HT1080 (cell line): ENCODE results near the gene FRMD1. TPM values are rescaled to one million over a fixed set of nuclear protein-coding genes. Genes with fewer than 3 reads are reported as not detected.

ENCODE experiments used
- DNase-seq: peaks from one replicate; pipeline ENCODE4 v3.0.0-alpha.2; 2015; ENCODE audit warnings: low read depth
- total RNA-seq: library from RNA; depleted of rRNA; stranded (reverse); fragments of >200 nt; shearing (Covaris generic); gene quantifications from 2 replicates; pipeline ENCODE4 v1.2.3, GENCODE V29; 2014

Gene FRMD1
- total RNA-seq, 1 experiment from 2014 or later, result not detected

GRCh38 chr6:168113226-168113625, 34.2 kb upstream of the FRMD1 start:
- no peak for DNase-seq

GRCh38 chr6:168111911-168112310, 32.9 kb upstream of the FRMD1 start:
- no peak for DNase-seq

DNA sequence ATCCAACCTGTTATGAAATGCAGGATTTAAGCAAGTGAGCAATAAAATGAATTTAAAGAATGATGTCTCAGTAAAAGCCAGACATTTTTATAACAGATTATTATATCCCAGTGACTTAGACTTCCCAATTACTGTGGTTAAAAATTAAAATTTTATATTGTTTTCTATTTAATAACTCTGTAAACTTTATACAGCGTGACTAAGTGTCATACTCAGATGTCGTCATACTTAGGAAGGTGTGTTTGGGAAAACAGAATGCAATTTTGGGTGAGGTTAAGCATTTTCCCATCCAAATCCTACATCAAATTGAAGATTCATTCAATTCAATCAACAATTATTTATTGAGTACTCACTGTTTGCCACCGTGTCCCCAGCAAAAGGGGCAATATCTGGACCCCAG, 31.4 kb upstream of the FRMD1 start:
- no peak for DNase-seq

DNA sequence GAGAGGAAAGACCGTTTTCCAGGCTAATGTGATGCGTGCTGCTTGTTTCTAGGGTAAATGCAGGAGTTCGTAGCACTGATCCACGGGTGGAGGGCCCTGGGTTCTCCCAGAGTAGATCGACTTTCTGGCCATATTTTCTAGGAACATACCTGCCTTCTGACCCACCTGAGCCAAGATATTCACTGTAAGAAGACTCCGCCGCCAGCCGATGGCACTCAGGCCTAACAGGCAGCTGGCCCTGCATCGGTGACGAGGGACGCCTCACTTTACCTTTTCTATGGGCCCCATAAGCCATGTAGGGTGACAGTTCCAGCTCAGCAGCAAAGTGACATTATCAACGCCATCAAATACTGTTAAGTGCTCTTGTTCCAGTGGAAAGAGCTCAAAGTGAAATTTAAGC, 30.2 kb upstream of the FRMD1 start:
- DNase-seq, result no peak

- DNase-seq, result no peak
Observed at GRCh38 chr6:168107191-168107983, 28.4 kb upstream of the FRMD1 start.

DNA sequence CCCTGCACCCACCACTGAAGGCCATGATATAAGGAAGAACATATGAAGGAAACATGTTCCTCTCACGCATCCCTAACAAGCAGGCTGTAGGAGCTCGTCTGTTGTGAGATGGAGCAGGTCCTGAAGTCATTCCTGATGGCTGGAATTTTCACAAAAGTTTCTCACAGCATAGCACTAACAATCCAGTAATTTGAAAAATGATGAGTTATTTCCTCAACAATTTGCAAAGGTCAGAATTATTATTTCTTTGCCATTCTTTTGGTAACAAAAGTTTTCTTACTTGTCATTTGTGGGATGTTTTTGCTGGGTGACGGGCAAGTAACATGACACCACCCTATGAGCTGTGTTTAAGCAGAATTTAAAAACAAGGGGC, 27.6 kb upstream of the FRMD1 start:
- DNase-seq, result no peak

GRCh38 chr6:168105813-168106632, 27.0 kb upstream of the FRMD1 start:
- DNase-seq, result no peak

- no peak for DNase-seq
Observed at GRCh38 chr6:168104636-168105035, 25.6 kb upstream of the FRMD1 start.

DNA sequence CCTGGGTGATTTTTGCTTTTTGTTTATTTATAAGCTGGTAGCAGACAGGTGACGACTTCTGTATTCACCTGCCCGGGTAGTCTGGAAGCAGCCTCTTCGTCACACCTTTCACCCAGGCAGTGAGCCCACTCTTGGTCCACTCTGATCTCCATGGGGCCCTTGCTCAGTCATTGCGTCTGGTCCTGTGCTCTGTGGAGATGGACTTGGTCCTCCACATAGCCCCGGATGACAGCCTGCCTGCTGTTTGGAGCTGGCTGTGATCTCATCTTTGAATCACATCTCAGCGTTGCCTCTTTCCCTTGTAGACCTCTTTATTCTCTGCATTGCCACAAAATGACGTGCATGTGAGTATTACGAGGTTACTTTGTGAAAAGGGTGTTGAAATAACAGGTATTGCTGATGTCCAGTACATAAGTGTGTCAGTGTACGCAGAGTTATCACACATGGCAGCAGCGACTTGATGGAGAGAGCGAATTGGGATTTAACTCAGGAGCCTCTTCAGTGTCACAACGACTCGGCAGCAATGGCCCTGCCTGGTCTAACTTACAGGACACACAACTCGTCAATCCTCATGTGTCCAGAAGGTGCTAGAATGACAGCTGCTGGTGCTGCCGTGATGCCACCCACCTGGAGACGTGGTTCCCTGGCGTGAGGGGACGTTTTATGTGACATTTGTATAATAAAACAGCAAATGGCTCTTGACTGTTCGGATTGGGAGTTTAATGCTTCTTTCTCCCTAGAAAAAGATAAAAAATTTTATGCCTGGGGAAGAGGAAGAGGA, 24.2 kb upstream of the FRMD1 start:
- no peak for DNase-seq

DNA sequence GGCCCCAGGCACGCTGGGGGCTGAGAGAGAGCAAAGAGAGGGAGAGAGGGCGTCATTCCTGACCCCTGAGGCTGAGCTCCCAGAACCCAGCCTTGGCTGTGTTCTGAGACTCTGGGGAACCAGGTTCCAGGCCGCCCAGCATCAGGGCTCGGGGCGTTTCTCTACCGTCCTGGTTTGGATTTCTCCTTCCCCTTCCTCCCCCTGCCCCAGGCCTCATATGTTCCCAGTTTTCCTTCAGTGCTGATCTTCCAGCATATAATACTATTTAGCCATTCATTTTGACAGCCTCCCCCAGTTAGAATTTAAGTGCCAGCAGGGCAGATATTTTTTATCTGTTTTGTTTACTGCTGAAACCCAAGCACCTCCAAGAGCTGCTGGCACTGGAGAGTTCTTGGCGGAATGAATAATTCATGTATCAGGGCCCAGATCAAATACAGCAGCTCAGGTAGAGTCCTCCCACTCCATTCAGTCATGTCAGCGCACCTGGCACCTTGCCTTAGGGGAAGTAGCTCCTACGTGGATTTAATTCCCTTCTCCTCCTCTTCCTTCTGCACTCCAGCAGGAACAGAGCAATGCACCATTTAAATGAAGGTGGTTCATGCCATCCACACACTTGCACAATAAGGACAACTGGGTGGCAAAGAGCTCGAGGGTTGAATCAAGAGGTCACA, 23.4 kb upstream of the FRMD1 start:
- no peak for DNase-seq

GRCh38 chr6:168101590-168102314, 22.7 kb upstream of the FRMD1 start:
- DNase-seq, result no peak

GRCh38 chr6:168100803-168101589, 22.0 kb upstream of the FRMD1 start:
- DNase-seq, result no peak

DNA sequence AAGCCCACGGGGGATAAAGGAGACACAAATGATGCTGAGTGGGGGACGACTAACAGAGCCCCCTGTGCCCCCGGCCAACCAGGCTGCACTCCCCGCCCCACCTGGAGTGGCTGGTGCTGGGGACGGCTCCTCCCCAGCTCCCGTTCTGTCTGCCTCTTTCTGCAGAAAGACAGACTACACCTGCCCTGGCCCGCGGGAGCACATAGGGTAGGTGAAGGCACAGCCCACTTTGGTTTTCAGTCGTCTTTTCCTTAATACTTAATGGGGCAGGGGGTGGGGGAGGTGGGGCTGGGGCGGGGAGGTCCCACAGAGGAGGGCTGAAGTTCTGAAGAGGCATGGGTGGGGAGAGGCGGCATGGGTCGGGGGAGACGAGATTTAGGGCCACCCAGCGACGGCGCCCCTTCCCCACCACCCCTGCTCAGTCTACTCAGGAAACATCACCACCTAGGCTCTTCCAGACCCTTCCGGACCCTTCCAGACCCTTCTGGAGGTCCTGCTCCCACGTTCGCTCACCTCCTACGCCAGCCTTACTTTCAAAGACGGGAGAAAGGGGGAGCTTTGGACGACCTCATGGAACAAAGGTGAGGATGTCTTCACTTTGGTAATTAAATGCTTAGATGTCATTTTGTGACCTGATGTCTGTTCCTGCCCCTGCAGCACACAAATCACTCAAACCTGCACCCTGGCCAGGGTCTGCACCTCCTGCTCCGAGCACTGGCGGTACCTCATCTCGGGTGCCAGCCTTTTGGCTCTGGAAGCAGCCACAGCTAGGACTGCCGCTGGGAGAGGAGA, 21.2 kb upstream of the FRMD1 start:
- no peak for DNase-seq

- no peak for DNase-seq
Observed at GRCh38 chr6:168099201-168100010, 20.4 kb upstream of the FRMD1 start.

GRCh38 chr6:168098431-168098861, 19.4 kb upstream of the FRMD1 start:
- no peak for DNase-seq

- DNase-seq, result no peak
Observed at GRCh38 chr6:168097621-168098430, 18.8 kb upstream of the FRMD1 start.

DNA sequence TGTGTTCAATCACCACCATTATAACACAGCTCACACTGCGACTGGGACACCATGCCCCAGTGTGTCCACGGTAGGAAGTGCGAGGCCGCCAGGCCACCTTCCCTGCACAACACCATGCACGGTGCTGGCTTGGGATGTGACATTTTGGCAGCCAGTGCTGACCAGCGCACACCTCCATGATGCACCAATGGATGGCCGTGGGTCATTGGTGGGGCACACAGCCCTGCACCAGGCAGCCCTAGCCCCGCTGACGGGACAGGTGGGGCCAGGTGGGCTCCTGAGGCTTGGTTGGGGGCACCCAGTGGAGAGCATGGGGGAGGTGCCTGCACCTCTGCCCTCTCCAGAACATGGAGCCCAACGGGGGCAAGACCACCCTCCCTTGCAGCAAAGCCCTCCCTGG, 18.2 kb upstream of the FRMD1 start:
- no peak for DNase-seq
